HepG2 (cell line): Measurements from ENCODE around the gene OPRD1. TPM values are rescaled to one million over a fixed set of nuclear protein-coding genes. Genes with fewer than 3 reads are reported as not detected.
A peak's percentile ranks its signal among the peaks of the same experiment; 100 is the strongest.

ENCODE experiments used
- ATAC-seq: fragments of 200-7000 bp; cut with Tn5 transposase; 3 replicates; pipeline ENCODE4 v1.9.1; 2020; ENCODE audit warnings: mild to moderate bottlenecking, moderate library complexity
- BruUV-seq: library from RNA; stranded (reverse); fragments of 400-500 nt; replicated peaks from 2 replicates; lab custom pipeline; 2021; lab: Mats Ljungman, UMichigan
- CTCF ChIA-PET: fragments of 300-600 bp; formaldehyde crosslinking; extraction: SDS; loops from one replicate; lab custom pipeline; 2021; ENCODE audit warnings: low total read pairs, inconsistent platforms, low intra/inter-chr PET ratio; lab: Yijun Ruan, JAX
- POLR2A ChIA-PET: fragments of 350-600 bp; sonication (Branson Sonifier 250); formaldehyde crosslinking; loops from one replicate; lab custom pipeline; 2020; ENCODE audit warnings: antibody characterized with exemption, inconsistent platforms; lab: Yijun Ruan, JAX
- DNase-seq: peaks from one replicate; pipeline ENCODE4 v3.0.0-alpha.2; 2015; ENCODE audit warnings: low spot score
- FAIRE-seq: peaks from 3 replicates; lab custom pipeline; 2011; peaks lifted over from hg19 to GRCh38; lab: Jason Lieb, UNC
- H2AFZ ChIP-seq: one replicate; pipeline ENCODE4 v1.6.1; 2011; ENCODE audit warnings: low read length, inconsistent platforms
- H3K27ac ChIP-seq: fragments of 300-600 bp; 3 replicates; pipeline ENCODE4 v1.8.0; 2011; ENCODE audit warnings: mixed run types, mild to moderate bottlenecking, mixed read lengths, low read length, inconsistent platforms; ENCODE audit not compliant: insufficient read depth; ENCODE audit errors: extremely low read length
- H3K27me3 ChIP-seq, 2 experiments: fragments of 200-600 bp in 1 of 2; 2 replicates in 1 of 2; 3 replicates in 1 of 2; pipeline versions ENCODE4 v1.6.0 to v1.8.0; 2011; ENCODE audit warnings: low read length in 2 of 2, mild to moderate bottlenecking in 2 of 2, moderate library complexity in 2 of 2, inconsistent platforms in 1 of 2; ENCODE audit not compliant: insufficient read depth in 2 of 2, control insufficient read depth in 1 of 2
- H3K36me3 ChIP-seq, 2 experiments: fragments of 200-600 bp in 1 of 2; replicated peaks in 1 of 2; 2 replicates in 1 of 2; 3 replicates in 1 of 2; pipeline versions ENCODE4 v1.5.1 to v1.8.0; 2011; ENCODE audit warnings: low read length in 2 of 2, inconsistent platforms in 1 of 2; ENCODE audit not compliant: insufficient read depth in 2 of 2, control insufficient read depth in 1 of 2
- H3K4me1 ChIP-seq: 2 replicates; pipeline ENCODE4 v1.5.1; 2012; ENCODE audit warnings: low read length, inconsistent platforms; ENCODE audit not compliant: insufficient read depth
- H3K4me2 ChIP-seq: 2 replicates; pipeline ENCODE4 v1.6.0; 2011; ENCODE audit warnings: low read depth, low read length, inconsistent platforms
- H3K4me3 ChIP-seq, 3 experiments: fragments of 200-600 bp in 1 of 3; sonication (generic), shearing (Covaris generic) in 1 of 3; replicated peaks in 1 of 3; 2 replicates each; pipeline ENCODE4 v1.5.1; 2011 to 2016; ENCODE audit warnings: low read length in 3 of 3, inconsistent platforms in 2 of 3, low read depth in 2 of 3, mild to moderate bottlenecking in 2 of 3, control low read depth in 1 of 3, mixed read lengths in 1 of 3; ENCODE audit not compliant: insufficient read depth in 1 of 3
- H3K79me2 ChIP-seq: one replicate; pipeline ENCODE4 v1.6.1; 2011; ENCODE audit warnings: low read length, inconsistent platforms; ENCODE audit not compliant: insufficient read depth
- H3K9ac ChIP-seq: 2 replicates; pipeline ENCODE4 v1.6.0; 2011; ENCODE audit warnings: mild to moderate bottlenecking, low read depth, low read length, inconsistent platforms; ENCODE audit not compliant: insufficient read depth
- H3K9me3 ChIP-seq: 2 replicates; pipeline ENCODE4 v1.5.1; 2012; ENCODE audit warnings: mild to moderate bottlenecking, low read length
- H4K20me1 ChIP-seq: 2 replicates; pipeline ENCODE4 v1.6.0; 2011; ENCODE audit warnings: inconsistent platforms, mild to moderate bottlenecking, low read length, moderate library complexity; ENCODE audit not compliant: insufficient read depth
- ATF6 ChIP-seq: sonication (generic); formaldehyde crosslinking; conservative IDR thresholded peaks from 2 replicates; pipeline ENCODE4 v1.4.0; 2020; ENCODE audit warnings: missing genetic modification reagents
- POLR2AphosphoS5 ChIP-seq: IDR thresholded peaks from 2 replicates; pipeline ENCODE4 v1.6.1; 2012; ENCODE audit warnings: low read depth, low read length
- STAT6 ChIP-seq: sonication (generic); formaldehyde crosslinking; IDR thresholded peaks from 2 replicates; pipeline ENCODE4 v1.4.0; 2020; ENCODE audit warnings: missing genetic modification reagents, mild to moderate bottlenecking, borderline replicate concordance
- SUZ12 ChIP-seq: fragments of 150-350 bp; IDR thresholded peaks from 2 replicates; pipeline ENCODE4 v1.6.1; 2014; ENCODE audit warnings: low read depth, low read length
- ZFYVE20 ChIP-seq: sonication (generic); formaldehyde crosslinking; IDR thresholded peaks from 2 replicates; pipeline ENCODE4 v1.8.0; 2023; ENCODE audit warnings: low read depth, mild to moderate bottlenecking, moderate library complexity, missing genetic modification reagents, borderline replicate concordance
- ZNF235 ChIP-seq: sonication (generic); formaldehyde crosslinking; IDR thresholded peaks from 2 replicates; pipeline ENCODE4 v1.8.1; 2023; ENCODE audit warnings: mild to moderate bottlenecking, missing genetic modification reagents, borderline replicate concordance
- ZNF547 ChIP-seq: sonication (generic); formaldehyde crosslinking; IDR thresholded peaks from 2 replicates; pipeline ENCODE4 v1.5.1; 2020; ENCODE audit warnings: mild to moderate bottlenecking, missing genetic modification reagents
- ZNF605 ChIP-seq: sonication (generic); formaldehyde crosslinking; IDR thresholded peaks from 2 replicates; pipeline ENCODE4 v1.8.0; 2022; ENCODE audit warnings: mild to moderate bottlenecking, missing genetic modification reagents
- ZNF629 ChIP-seq: sonication (generic); formaldehyde crosslinking; conservative IDR thresholded peaks from 2 replicates; pipeline ENCODE4 v1.5.0; 2020; ENCODE audit warnings: missing genetic modification reagents
- ZNF670 ChIP-seq: sonication (generic); formaldehyde crosslinking; IDR thresholded peaks from 2 replicates; pipeline ENCODE4 v1.8.0; 2022; ENCODE audit warnings: mild to moderate bottlenecking, missing genetic modification reagents, borderline replicate concordance
- WGBS: methylation state at CpG from one replicate; pipeline ENCODE4 v1.1.6; 2017; ENCODE audit warnings: low lambda C conversion rate; 5-methylcytosine and 5-hydroxymethylcytosine counted together
- in situ Hi-C: cut with HindIII; loops from 2 replicates; pipeline ENCODE4 v1.10.0; 2017; ENCODE audit warnings: low pct_unique_long_range_greater_than_20kb; ENCODE audit not compliant: extremely low pct_ligation_motif_present
- intact Hi-C: fragments of 100-400 bp; cut with micrococcal nuclease; formaldehyde crosslinking; loops from one replicate; pipeline ENCODE4 v1.10.0; 2022; ENCODE audit not compliant: unreplicated experiment
- polyA plus RNA-seq, 8 experiments: library from polyadenylated mRNA; depleted of rRNA in 3 of 8; stranded (reverse) in 7 of 8; unstranded in 1 of 8; fragments of >200 nt; fragmentation: Illumina TruSeq in 4 of 8; extraction: Trizol in 4 of 8; gene quantifications; 2 replicates each; pipeline versions ENCODE4 v1.2.1 to v1.2.3, GENCODE V29; 2011 to 2016; ENCODE audit warnings: low read depth in 4 of 8, missing spikeins in 1 of 8, mixed read lengths in 1 of 8; ENCODE audit not compliant: insufficient read depth in 1 of 8
- total RNA-seq, 5 experiments: library from RNA; depleted of rRNA; stranded (reverse); fragments of >200 nt; fragmentation: Illumina TruSeq; extraction: Trizol; gene quantifications; 2 replicates each; pipeline ENCODE4 v1.2.3, GENCODE V29; 2016; ENCODE audit warnings: low read depth in 1 of 5

Gene OPRD1
- total and polyA plus RNA-seq, 2 of the 13 experiments (the other 11 are each of a cell fraction or from before 2014, with no cell fraction given), result 0.02 to 0.03 TPM

GRCh38 chr1:28830814-28831213, 18.8 kb downstream of the OPRD1 start (continued):
- no peak for TF ChIP-seq ZNF670 (CRISPR knock-in tag)
- TF ChIP-seq ZFYVE20 (CRISPR knock-in tag), result no peak
- TF ChIP-seq POLR2AphosphoS5, result no peak

GRCh38 chr1:28832966-28833365, 21.0 kb downstream of the OPRD1 start:
- no peak for ATAC-seq
- peak; percentile 62; the same call in 1 of the 2 replicates for TF ChIP-seq ZNF629 (CRISPR knock-in tag)
- TF ChIP-seq ZNF547 (CRISPR knock-in tag), result no peak
- TF ChIP-seq, all 625 proteins: peak for 1
- no peak for FAIRE-seq

GRCh38 chr1:28833381-28833780, 21.4 kb downstream of the OPRD1 start:
- H3K9me3 ChIP-seq, result no peaks in the 10 kb centered on the region
- peaks cover 0 to 7% of the 10 kb centered on the region in 2 experiments; a peak in 1 of 5 replicates for H3K27me3 ChIP-seq
- no peaks in the 10 kb centered on the region for H4K20me1 ChIP-seq
- no peaks in the 10 kb centered on the region for H3K79me2 ChIP-seq
- H2AFZ ChIP-seq, result no peak overlapping the region
- H3K9ac ChIP-seq, result no peak overlapping the region
- DNase-seq, result no peak
- ChIA-PET CTCF (no interaction called here), POLR2A (no interaction called here)
- ATAC-seq, result no peak
- in situ Hi-C loops, result no loop called here
- no peaks in the 10 kb centered on the region; the same call in 1 of the 2 replicates for H3K4me1 ChIP-seq
- H3K4me2 ChIP-seq, result no peak overlapping the region
- FAIRE-seq, result no peak
- 23% methylated on average over 7 of the region's 7 CpGs for WGBS
- no TSS peak for BruUV-seq
- intact Hi-C loops, result no loop called here
- no peak overlapping the region for H3K4me3 ChIP-seq
- no peak overlapping the region for H3K27ac ChIP-seq
- H3K36me3 ChIP-seq, result no peaks in the 10 kb centered on the region
- TF ChIP-seq ATF6 (CRISPR knock-in tag), result no peak
- no peak for TF ChIP-seq ZNF605 (CRISPR knock-in tag)
- no peak for TF ChIP-seq SUZ12
- no peak for TF ChIP-seq STAT6 (CRISPR knock-in tag)
- no peak for TF ChIP-seq ZNF235

More at GRCh38 chr1:28832966-28833365, 21.0 kb downstream of the OPRD1 start:
- ChIA-PET CTCF (no interaction called here), POLR2A (no interaction called here)
- no peaks in the 10 kb centered on the region for H3K4me1 ChIP-seq
- H3K79me2 ChIP-seq, result no peaks in the 10 kb centered on the region
- in situ Hi-C loops (no loop called here), intact Hi-C loops (no loop called here)
- no TSS peak for BruUV-seq
- no peaks in the 10 kb centered on the region for H3K9me3 ChIP-seq
- no peak overlapping the region for H3K4me3 ChIP-seq
- 39% methylated on average over 4 of the region's 4 CpGs for WGBS
- H3K27me3 ChIP-seq, result peaks cover 0 to 7% of the 10 kb centered on the region in 2 experiments; a peak in 1 of 5 replicates
- H3K9ac ChIP-seq, result no peak overlapping the region
- no peak overlapping the region for H2AFZ ChIP-seq
- no peaks in the 10 kb centered on the region for H4K20me1 ChIP-seq
- no peak for DNase-seq
- H3K27ac ChIP-seq, result no peak overlapping the region
- H3K4me2 ChIP-seq, result no peak overlapping the region
- no peaks in the 10 kb centered on the region for H3K36me3 ChIP-seq
